GM13977 (cell line): Measurements from ENCODE around the gene STAG1.

Experiments
- DNase-seq: peaks from one replicate; pipeline ENCODE4 v3.0.0; 2012; ENCODE audit warnings: low spot score
- CTCF ChIP-seq: IDR thresholded peaks from 2 replicates; pipeline ENCODE4 v1.5.1; 2012; ENCODE audit warnings: mild to moderate bottlenecking, control low read depth; ENCODE audit not compliant: insufficient read depth; ENCODE audit errors: extremely low read depth, missing control alignments
- in situ Hi-C: fragments of 300-500 bp; cut with MboI; formaldehyde crosslinking; loops from one replicate; pipeline ENCODE4 v1.12.0; 2022; ENCODE audit warnings: low sequenced_read_pairs, low pct_unique_long_range_greater_than_20kb, mixed read lengths, inconsistent platforms; ENCODE audit not compliant: unreplicated experiment

STAG1 gene

GRCh38 chr3:136512381-136512780, 239.8 kb downstream of the STAG1 start:
- TF ChIP-seq CTCF: no peak
- no peak for DNase-seq
- in situ Hi-C loops: no loop called here

DNA sequence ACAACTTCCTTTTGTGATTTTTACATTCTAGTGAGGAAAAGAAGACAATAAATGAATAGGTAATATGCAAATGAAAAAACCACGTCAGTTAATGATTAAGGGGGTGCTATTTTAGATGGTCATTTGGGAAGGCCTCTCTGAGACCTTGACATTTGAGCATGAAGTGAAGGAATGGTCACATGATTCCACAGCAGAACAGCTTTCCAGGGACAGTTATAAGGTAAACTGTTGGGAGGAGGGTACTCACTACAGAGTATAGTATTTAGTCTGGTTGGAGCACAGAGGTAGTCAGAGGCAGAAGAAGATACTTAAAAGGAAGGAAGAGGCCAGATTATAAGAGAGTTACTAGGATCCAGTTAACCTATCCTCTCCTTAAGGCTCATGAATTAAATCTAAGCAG, 246.5 kb downstream of the STAG1 start:
- in situ Hi-C loops: no loop called here
- no peak for DNase-seq
- TF ChIP-seq CTCF: no peak

DNA sequence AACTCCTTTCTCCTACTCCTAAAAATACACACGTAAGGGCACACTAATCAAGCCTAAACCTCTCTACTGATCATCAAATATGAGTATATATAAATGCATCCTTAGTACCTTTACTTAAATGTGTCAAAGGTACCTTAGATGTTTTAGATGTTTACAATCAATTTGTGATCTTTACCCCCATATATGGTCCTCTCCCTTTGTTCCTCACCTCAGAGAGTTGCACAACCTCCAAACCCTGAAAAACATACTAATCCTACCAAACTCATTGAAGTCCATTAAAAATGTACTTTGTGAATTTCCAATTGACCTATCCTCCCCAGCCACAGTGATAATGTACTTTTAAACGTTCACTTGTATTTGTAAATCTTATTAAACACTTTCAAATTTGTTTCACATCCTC, 249.1 kb downstream of the STAG1 start:
- in situ Hi-C loops: no loop called here
- TF ChIP-seq CTCF: no peak
- DNase-seq: no peak

DNA sequence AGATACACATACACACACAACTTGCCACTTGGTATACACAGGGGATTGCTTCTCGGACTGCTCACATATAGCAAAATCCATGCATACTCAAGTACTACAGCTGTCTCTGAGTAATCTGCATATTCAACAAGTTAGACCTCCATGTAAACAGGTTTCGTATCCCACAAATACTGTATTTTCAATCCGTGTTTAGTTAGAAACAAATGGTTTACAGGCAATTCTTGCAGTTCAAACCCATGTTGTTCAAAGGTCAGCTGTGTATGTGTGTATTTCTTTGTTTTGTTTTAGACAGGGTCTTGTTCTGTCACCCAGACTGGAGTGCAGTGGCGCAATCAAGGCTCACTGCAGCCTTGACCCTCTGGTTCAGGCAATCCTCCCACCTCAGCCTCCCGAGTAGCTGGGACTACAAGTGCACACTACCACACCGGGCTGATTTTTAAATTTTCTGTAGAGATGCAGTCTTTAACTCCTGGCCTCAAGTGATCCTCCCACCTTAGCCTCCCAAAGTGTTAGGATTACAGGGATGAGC, 253.2 kb downstream of the STAG1 start:
- DNase-seq: no peak
- no peak for TF ChIP-seq CTCF
- in situ Hi-C loops: no loop called here

DNA sequence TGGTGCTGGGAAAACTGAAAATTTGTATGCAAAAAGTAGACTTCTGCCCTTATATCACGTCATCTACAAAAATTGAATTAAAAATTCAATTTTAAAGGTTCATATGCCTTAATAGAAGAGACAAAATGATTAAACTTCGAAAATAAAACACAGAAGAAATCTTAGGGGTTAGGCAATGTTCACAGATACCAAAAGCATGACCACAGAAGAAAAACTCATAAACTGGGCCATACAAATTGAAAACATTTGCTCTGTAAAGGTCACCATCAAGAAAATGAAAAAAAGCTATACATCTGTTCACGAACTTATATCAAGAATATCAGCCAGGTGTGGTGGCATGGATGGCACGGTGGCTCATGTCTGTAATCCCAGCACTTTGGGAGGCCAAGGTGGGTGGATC, 257.0 kb downstream of the STAG1 start:
- in situ Hi-C loops: no loop called here
- DNase-seq: no peak
- no peak for TF ChIP-seq CTCF

DNA sequence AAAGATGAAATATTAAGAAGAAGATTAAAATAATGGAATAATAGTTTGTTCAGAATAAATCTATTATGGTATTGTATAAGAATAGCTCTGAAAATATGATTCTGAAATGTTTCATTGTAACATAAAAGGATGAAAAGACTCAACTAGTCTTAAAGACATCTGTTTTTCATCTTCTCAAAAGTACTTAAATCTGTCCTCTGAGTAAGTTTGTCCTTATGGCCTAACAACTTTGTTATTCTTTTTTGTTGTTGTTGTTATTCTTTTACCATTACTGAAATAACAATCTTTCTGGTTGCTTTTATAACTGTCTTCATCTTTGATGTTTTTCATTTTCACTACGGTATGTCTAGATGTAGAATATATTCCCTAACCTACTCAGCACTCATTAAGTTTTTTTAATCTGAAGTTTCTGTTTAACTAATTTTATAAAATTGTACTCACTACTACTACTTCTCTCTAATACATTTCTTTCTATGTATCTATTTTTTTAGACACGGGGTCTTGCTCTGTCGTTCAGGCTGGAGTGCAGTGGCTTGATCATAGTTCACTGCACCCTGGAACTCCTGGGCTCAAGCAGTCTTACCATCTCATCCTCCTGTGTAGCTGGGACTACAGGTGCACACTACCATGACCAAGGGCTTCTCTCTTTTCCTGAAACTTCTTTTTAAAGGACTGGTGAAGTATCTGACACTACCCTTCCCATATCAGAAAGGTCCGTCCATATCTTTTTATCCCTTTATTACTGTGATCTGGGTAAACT, 261.4 kb downstream of the STAG1 start:
- in situ Hi-C loops: no loop called here
- no peak for TF ChIP-seq CTCF
- no peak for DNase-seq
